D721Med (cell line): ENCODE measurements around the gene VAPB.

Experiments
- DNase-seq: peaks from one replicate; pipeline ENCODE4 v3.0.0; 2011; ENCODE audit warnings: low spot score; ENCODE audit not compliant: insufficient read length
- FAIRE-seq: peaks from 2 replicates; lab custom pipeline; 2011; peaks lifted over from hg19 to GRCh38; lab: Jason Lieb, UNC
- CTCF ChIP-seq: IDR thresholded peaks from 2 replicates; pipeline ENCODE4 v1.5.1; 2012; ENCODE audit warnings: mild to moderate bottlenecking, control low read depth; ENCODE audit not compliant: insufficient read depth; ENCODE audit errors: missing control alignments

VAPB gene

GRCh38 chr20:58446960-58447265 is 57.9 kb downstream of the VAPB start:
- no peak for FAIRE-seq
- no peak for TF ChIP-seq CTCF
- no peak for DNase-seq

GRCh38 chr20:58447511-58448391 is 58.7 kb downstream of the VAPB start:
- TF ChIP-seq CTCF: peak; percentile 63
- FAIRE-seq (no peak), DNase-seq (no peak)

- FAIRE-seq (no peak), DNase-seq (no peak)
- TF ChIP-seq CTCF: no peak
Measured at GRCh38 chr20:58448958-58449357, 59.9 kb downstream of the VAPB start.

- no peak for DNase-seq
- TF ChIP-seq CTCF: no peak
- FAIRE-seq: no peak
Measured at GRCh38 chr20:58449681-58450221, 60.7 kb downstream of the VAPB start.

GRCh38 chr20:58450254-58450653 is 61.2 kb downstream of the VAPB start:
- TF ChIP-seq CTCF: no peak
- DNase-seq (no peak), FAIRE-seq (no peak)

- no peak for FAIRE-seq
- TF ChIP-seq CTCF: no peak
- DNase-seq: no peak
Measured at GRCh38 chr20:58452667-58453255, 63.7 kb downstream of the VAPB start.

GRCh38 chr20:58453391-58453790 is 64.4 kb downstream of the VAPB start:
- no peak for TF ChIP-seq CTCF
- FAIRE-seq: no peak
- no peak for DNase-seq
